SH-SY5Y (cell line): ENCODE results near the gene TRIM17.

ENCODE experiments used
- GATA2 ChIP-seq: IDR thresholded peaks from 2 replicates; pipeline ENCODE4 v1.6.1; 2011; ENCODE audit warnings: mild to moderate bottlenecking, low read depth, low read length
- GATA3 ChIP-seq: IDR thresholded peaks from 2 replicates; pipeline ENCODE4 v1.6.1; 2011; ENCODE audit warnings: low read depth, mild to moderate bottlenecking, low read length, moderate library complexity

DNA sequence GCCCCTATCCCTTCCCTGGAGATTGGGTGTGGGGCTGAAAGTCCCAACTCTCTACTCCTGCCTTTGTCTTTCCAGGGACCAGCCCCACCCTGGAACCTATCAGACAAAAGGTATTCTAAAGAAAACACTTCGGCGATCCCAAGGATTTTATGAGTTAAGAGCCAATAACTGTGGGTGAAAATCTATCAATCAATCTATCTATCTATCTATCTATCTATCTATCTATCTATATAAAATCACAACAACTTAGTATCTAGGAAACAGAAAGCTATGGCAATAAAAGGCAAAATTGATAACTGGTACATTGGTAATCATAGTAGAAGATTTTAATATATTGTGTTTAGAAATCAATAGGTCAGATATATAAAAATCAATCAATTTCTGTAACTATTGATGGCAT lies 32.9 kb downstream of the TRIM17 start:
- TF ChIP-seq GATA3, result no peak
- TF ChIP-seq GATA2, result no peak
